HCT116 (cell line): ENCODE results near the gene DNAL4. TPM values are rescaled to one million over a fixed set of nuclear protein-coding genes. Genes with fewer than 3 reads are reported as not detected.

ENCODE experiments used
- ATAC-seq: fragments of 200-7000 bp; cut with Tn5 transposase; 2 replicates; pipeline ENCODE4 v1.9.1; 2020; ENCODE audit warnings: mild to moderate bottlenecking, moderate library complexity
- BruUV-seq: library from RNA; stranded (reverse); fragments of 400-500 nt; replicated peaks from 2 replicates; lab custom pipeline; 2021; lab: Mats Ljungman, UMichigan
- CTCF ChIA-PET: fragments of 300-600 bp; sonication (Branson Sonifier 250); formaldehyde crosslinking; loops from one replicate; lab custom pipeline; 2021; ENCODE audit warnings: antibody characterized with exemption; lab: Charles Lee
- POLR2A ChIA-PET: fragments of 300-600, 350-600 bp; sonication (Branson Sonifier 250); formaldehyde crosslinking; loops from one replicate; lab custom pipeline; 2021; ENCODE audit warnings: antibody characterized with exemption; lab: Charles Lee
- RAD21 ChIA-PET, 2 experiments: fragments of 300-600 bp; sonication (Branson Sonifier 250); formaldehyde crosslinking; loops; one replicate each; lab custom pipeline; 2023; ENCODE audit warnings: low total read pairs in 2 of 2; ENCODE audit not compliant: uncharacterized antibody in 2 of 2, unreplicated experiment in 2 of 2, low non-redundant PET in 1 of 2; lab: Charles Lee
- DNase-seq: peaks from one replicate; pipeline ENCODE4 v3.0.0-alpha.2; 2010; ENCODE audit warnings: low read depth, low spot score
- H2AFZ ChIP-seq: fragments of 200-600 bp; shearing (Covaris generic), sonication (generic); 2 replicates; pipeline ENCODE4 v1.6.1; 2017; ENCODE audit warnings: low read depth, mixed run types, mixed read lengths, antibody characterized with exemption, low read length; ENCODE audit not compliant: poor library complexity, severe bottlenecking
- H3K27ac ChIP-seq: 2 replicates; pipeline ENCODE4 v1.5.1; 2012; ENCODE audit warnings: low read depth, low read length
- H3K27me3 ChIP-seq: fragments of 200-600 bp; sonication (generic); 2 replicates; pipeline ENCODE4 v1.6.1; 2016; ENCODE audit warnings: mixed run types, low read length, mixed read lengths; ENCODE audit not compliant: insufficient read depth
- H3K36me3 ChIP-seq, 2 experiments: fragments of 200-500 bp in 1 of 2; fragments of 200-600 bp in 1 of 2; sonication (Bioruptor generic) in 1 of 2; sonication (generic) in 1 of 2; 2 replicates each; pipeline versions ENCODE4 v1.5.1 to v1.6.1; 2014 to 2016; ENCODE audit warnings: low read length in 2 of 2, inconsistent platforms in 1 of 2, mixed read lengths in 1 of 2, mixed run types in 1 of 2; ENCODE audit not compliant: insufficient read depth in 2 of 2, control insufficient read depth in 1 of 2
- H3K4me1 ChIP-seq, 2 experiments: fragments of 200-600 bp in 1 of 2; sonication (generic) in 1 of 2; 2 replicates each; pipeline versions ENCODE4 v1.5.1 to v1.6.1; 2012 to 2017; ENCODE audit warnings: low read length in 2 of 2, inconsistent platforms in 1 of 2, mild to moderate bottlenecking in 1 of 2, mixed read lengths in 1 of 2, mixed run types in 1 of 2, moderate library complexity in 1 of 2; ENCODE audit not compliant: insufficient read depth in 2 of 2, control insufficient read depth in 1 of 2
- H3K4me2 ChIP-seq: fragments of 200-600 bp; sonication (generic); 2 replicates; pipeline ENCODE4 v1.6.1; 2017; ENCODE audit warnings: mixed run types, low read length, mixed read lengths
- H3K4me3 ChIP-seq, 2 experiments: fragments of 200-600 bp in 1 of 2; sonication (generic) in 1 of 2; replicated peaks in 1 of 2; 2 replicates each; pipeline ENCODE4 v1.5.1; 2011 to 2016; ENCODE audit warnings: low read length in 2 of 2, control low read depth in 1 of 2, low read depth in 1 of 2, mild to moderate bottlenecking in 1 of 2, mixed read lengths in 1 of 2, mixed run types in 1 of 2
- H3K79me2 ChIP-seq: fragments of 200-600 bp; sonication (generic); 2 replicates; pipeline ENCODE4 v1.6.1; 2017; ENCODE audit warnings: mild to moderate bottlenecking, mixed run types, low read length, moderate library complexity, mixed read lengths; ENCODE audit not compliant: insufficient read depth
- H3K9ac ChIP-seq: fragments of 200-600 bp; sonication (generic); 2 replicates; pipeline ENCODE4 v1.6.1; 2016; ENCODE audit warnings: low read length, mixed read lengths
- H3K9me2 ChIP-seq: fragments of 200-600 bp; sonication (generic), shearing (Covaris generic); 2 replicates; pipeline ENCODE4 v1.6.1; 2017; ENCODE audit warnings: mixed run types, mild to moderate bottlenecking, moderate library complexity; ENCODE audit not compliant: insufficient read depth
- H3K9me3 ChIP-seq, 2 experiments: fragments of 200-500 bp in 1 of 2; fragments of 200-600 bp in 1 of 2; sonication (Bioruptor generic) in 1 of 2; sonication (generic) in 1 of 2; 2 replicates each; pipeline ENCODE4 v1.6.1; 2014 to 2017; ENCODE audit warnings: low read length in 2 of 2, mixed read lengths in 2 of 2, inconsistent platforms in 1 of 2, low read depth in 1 of 2, mild to moderate bottlenecking in 1 of 2, mixed run types in 1 of 2, moderate library complexity in 1 of 2; ENCODE audit not compliant: control insufficient read depth in 1 of 2, insufficient read depth in 1 of 2
- H4K20me1 ChIP-seq: fragments of 200-600 bp; sonication (generic), shearing (Covaris generic); 2 replicates; pipeline ENCODE4 v1.6.1; 2017; ENCODE audit warnings: mixed run types, mild to moderate bottlenecking, moderate library complexity; ENCODE audit not compliant: insufficient read depth
- CBX3 ChIP-seq: IDR thresholded peaks from 2 replicates; pipeline ENCODE4 v1.6.1; 2012; ENCODE audit warnings: low read depth
- EGR1 ChIP-seq: IDR thresholded peaks from 2 replicates; pipeline ENCODE4 v1.6.1; 2012; ENCODE audit warnings: low read depth
- EZH2phosphoT487 ChIP-seq: fragments of 200-600 bp; IDR thresholded peaks from 2 replicates; pipeline ENCODE4 v1.6.1; 2018; ENCODE audit warnings: antibody characterized with exemption, borderline replicate concordance
- TCF7L2 ChIP-seq: IDR thresholded peaks from 2 replicates; pipeline ENCODE4 v1.7.0; 2011; ENCODE audit warnings: borderline replicate concordance, inconsistent platforms; ENCODE audit not compliant: insufficient read depth, insufficient read length; ENCODE audit errors: extremely low read depth
- ZFX ChIP-seq: fragments of 450-650 bp; IDR thresholded peaks from 2 replicates; pipeline ENCODE4 v1.6.1; 2017
- ZNF274 ChIP-seq: fragments of 200-500 bp; sonication (Bioruptor generic); IDR thresholded peaks from 2 replicates; pipeline ENCODE4 v1.6.1; 2014; ENCODE audit warnings: mild to moderate bottlenecking, low read depth, low read length, inconsistent platforms
- intact Hi-C: fragments of 100-400 bp; cut with micrococcal nuclease; formaldehyde crosslinking; loops from 2 replicates; pipeline ENCODE4 v1.10.0; 2022
- total RNA-seq: library from RNA; stranded (reverse); gene quantifications from one replicate; pipeline ENCODE4 v1.2.1, GENCODE V29; 2021; ENCODE audit not compliant: unreplicated experiment
- TF ChIP-seq, protein P1 (sequence below): IDR thresholded peaks from 2 replicates; pipeline ENCODE4 v1.6.1; 2012; ENCODE audit warnings: low read depth
- TF ChIP-seq, protein P2 (sequence below), 3 experiments: fragments of 200-600 bp in 1 of 3; sonication (generic) in 1 of 3; IDR thresholded peaks in 2 of 3; conservative IDR thresholded peaks in 1 of 3; 2 replicates each; pipeline ENCODE4 v1.5.1; 2012 to 2017; ENCODE audit warnings: low read depth in 2 of 3, low read length in 2 of 3, antibody characterized with exemption in 1 of 3, borderline replicate concordance in 1 of 3, control low read depth in 1 of 3, mild to moderate bottlenecking in 1 of 3, mixed read lengths in 1 of 3, mixed run types in 1 of 3, moderate library complexity in 1 of 3; ENCODE audit not compliant: insufficient read depth in 1 of 3
- TF ChIP-seq, protein P3 (sequence below): IDR thresholded peaks from 2 replicates; pipeline ENCODE4 v1.6.1; 2012

DNAL4 gene
- total RNA-seq, 1 experiment from 2014 or later: 18.3 TPM

DNA sequence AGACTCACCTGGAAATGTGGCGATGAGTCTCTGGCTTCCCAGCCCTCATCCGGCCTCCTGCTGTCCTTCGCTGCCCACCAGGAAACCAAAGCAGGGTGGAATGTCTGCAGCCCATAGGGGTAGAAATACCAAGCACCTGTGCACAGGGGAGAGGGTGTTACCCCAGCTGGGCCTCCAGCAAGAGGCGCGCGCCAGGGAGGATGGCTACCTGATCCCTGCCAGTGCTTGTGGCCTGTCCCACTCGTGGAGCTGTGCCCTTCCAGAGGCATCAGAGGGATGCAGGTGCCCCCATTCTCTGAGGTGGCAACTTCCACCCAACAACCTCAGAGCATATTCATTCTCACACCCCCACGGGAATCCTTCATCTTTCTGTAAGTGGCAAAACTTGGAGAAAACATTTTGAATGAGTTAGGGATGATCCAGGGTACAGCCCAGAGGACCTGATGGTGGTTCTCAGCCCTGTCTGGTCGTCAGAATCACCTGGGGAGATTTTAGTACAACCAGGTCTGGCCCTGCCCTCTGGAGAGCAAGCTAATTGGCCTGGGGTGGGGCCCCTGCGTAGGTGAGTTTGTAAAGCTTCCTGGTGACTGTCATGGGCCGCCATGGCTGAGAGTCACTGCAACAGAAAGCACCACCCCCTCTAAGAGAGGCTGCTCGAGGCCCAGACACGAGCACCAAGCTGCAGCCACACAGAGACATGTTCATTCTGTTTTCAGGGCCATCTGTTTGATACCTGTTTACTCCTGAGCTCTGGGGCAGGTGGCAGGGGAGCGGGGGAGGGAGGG lies 48.1 kb downstream of the DNAL4 start (continued):
- TF ChIP-seq, protein P1, sequence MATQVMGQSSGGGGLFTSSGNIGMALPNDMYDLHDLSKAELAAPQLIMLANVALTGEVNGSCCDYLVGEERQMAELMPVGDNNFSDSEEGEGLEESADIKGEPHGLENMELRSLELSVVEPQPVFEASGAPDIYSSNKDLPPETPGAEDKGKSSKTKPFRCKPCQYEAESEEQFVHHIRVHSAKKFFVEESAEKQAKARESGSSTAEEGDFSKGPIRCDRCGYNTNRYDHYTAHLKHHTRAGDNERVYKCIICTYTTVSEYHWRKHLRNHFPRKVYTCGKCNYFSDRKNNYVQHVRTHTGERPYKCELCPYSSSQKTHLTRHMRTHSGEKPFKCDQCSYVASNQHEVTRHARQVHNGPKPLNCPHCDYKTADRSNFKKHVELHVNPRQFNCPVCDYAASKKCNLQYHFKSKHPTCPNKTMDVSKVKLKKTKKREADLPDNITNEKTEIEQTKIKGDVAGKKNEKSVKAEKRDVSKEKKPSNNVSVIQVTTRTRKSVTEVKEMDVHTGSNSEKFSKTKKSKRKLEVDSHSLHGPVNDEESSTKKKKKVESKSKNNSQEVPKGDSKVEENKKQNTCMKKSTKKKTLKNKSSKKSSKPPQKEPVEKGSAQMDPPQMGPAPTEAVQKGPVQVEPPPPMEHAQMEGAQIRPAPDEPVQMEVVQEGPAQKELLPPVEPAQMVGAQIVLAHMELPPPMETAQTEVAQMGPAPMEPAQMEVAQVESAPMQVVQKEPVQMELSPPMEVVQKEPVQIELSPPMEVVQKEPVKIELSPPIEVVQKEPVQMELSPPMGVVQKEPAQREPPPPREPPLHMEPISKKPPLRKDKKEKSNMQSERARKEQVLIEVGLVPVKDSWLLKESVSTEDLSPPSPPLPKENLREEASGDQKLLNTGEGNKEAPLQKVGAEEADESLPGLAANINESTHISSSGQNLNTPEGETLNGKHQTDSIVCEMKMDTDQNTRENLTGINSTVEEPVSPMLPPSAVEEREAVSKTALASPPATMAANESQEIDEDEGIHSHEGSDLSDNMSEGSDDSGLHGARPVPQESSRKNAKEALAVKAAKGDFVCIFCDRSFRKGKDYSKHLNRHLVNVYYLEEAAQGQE: no peak
- TF ChIP-seq CBX3 (no peak), EZH2phosphoT487 (no peak)
- TF ChIP-seq, all 23 proteins: peak for 0

DNA sequence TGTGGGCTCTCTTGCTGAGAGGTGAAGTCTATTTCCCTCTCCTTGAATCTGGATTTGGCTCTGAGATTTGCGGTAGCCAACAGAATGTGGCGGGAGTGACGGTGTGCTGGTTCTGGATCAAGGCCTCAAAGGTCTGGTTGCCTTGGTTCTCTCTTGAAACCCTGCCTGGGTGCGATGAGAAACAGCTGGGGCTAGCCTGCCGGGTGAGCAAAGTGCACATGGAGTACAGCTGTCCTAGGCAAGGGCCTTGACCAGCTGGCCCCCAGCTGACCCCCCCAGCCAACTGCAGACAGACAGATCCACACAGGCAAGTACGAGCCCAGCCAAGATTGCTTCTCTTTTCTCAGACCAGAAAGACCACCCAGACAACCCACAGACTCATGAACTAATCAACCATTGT lies 49.0 kb downstream of the DNAL4 start:
- no peak for TF ChIP-seq TCF7L2
- TF ChIP-seq, protein P2, sequence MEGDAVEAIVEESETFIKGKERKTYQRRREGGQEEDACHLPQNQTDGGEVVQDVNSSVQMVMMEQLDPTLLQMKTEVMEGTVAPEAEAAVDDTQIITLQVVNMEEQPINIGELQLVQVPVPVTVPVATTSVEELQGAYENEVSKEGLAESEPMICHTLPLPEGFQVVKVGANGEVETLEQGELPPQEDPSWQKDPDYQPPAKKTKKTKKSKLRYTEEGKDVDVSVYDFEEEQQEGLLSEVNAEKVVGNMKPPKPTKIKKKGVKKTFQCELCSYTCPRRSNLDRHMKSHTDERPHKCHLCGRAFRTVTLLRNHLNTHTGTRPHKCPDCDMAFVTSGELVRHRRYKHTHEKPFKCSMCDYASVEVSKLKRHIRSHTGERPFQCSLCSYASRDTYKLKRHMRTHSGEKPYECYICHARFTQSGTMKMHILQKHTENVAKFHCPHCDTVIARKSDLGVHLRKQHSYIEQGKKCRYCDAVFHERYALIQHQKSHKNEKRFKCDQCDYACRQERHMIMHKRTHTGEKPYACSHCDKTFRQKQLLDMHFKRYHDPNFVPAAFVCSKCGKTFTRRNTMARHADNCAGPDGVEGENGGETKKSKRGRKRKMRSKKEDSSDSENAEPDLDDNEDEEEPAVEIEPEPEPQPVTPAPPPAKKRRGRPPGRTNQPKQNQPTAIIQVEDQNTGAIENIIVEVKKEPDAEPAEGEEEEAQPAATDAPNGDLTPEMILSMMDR (IDR thresholded peaks at IDR 0.05 in 2 of 3, conservative IDR thresholded peaks at IDR 0.05 in 1 of 3; ENCODE audit: borderline replicate concordance in 1 of 3, insufficient read depth in 1 of 3, low read depth in 2 of 3, low read length in 2 of 3): no peak
- TF ChIP-seq ZNF274: no peak
- TF ChIP-seq, protein P3, sequence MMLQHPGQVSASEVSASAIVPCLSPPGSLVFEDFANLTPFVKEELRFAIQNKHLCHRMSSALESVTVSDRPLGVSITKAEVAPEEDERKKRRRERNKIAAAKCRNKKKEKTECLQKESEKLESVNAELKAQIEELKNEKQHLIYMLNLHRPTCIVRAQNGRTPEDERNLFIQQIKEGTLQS: no peak
- TF ChIP-seq, protein P1: no peak
- TF ChIP-seq ZFX: no peak
- no peak for TF ChIP-seq EGR1
- H3K36me3 ChIP-seq: peaks cover 30 to 45% of the 10 kb centered on the region in 2 experiments
- no peak for DNase-seq
- H3K27ac ChIP-seq: peak overlapping the region; percentile 51; the same call in 1 of the 2 replicates
- H3K4me3 ChIP-seq: no peak overlapping the region
- no peak overlapping the region for H2AFZ ChIP-seq
- ATAC-seq: no peak
- BruUV-seq: no TSS peak
- no peaks in the 10 kb centered on the region for H3K79me2 ChIP-seq
- RAD21 ChIA-PET: no interaction called here
- H3K9ac ChIP-seq: no peak overlapping the region
- no peaks in the 10 kb centered on the region for H3K27me3 ChIP-seq
- H3K9me2 ChIP-seq: no peaks in the 10 kb centered on the region
- no peaks in the 10 kb centered on the region for H4K20me1 ChIP-seq
- peaks cover 8 to 16% of the 10 kb centered on the region in 2 experiments for H3K4me1 ChIP-seq
- POLR2A ChIA-PET: no interaction called here
- CTCF ChIA-PET: no interaction called here
- 0 out of 2 replicates have a peak overlapping the region, but pooled peaks have one; percentile 21 for H3K4me2 ChIP-seq
- intact Hi-C loops: no loop called here
- no peaks in the 10 kb centered on the region for H3K9me3 ChIP-seq
